ENCODE results near the gene OTOG.
A peak's percentile ranks its signal among the peaks of the same experiment; 100 is the strongest.

Gene OTOG

DNA sequence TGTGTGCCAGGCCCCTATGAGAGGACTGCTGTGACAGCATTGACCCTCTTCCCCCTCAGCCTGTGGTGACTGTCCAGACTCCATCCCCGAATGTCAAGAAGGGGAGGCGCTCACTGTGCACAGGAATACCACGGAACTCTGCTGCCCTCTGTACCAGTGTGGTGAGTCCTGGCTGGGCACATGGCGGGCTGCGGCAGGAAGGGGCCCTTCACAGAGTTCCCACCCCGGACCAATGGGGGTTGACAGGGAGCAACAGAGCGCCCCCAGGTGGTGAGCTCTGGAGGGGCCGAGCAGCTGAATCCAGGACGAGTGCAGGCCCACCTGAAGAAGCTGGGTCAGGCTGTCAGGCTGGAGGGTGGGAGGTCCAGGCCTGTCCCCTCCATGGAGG, 88.5 kb downstream of the OTOG start:
- TF ChIP-seq, protein P1, sequence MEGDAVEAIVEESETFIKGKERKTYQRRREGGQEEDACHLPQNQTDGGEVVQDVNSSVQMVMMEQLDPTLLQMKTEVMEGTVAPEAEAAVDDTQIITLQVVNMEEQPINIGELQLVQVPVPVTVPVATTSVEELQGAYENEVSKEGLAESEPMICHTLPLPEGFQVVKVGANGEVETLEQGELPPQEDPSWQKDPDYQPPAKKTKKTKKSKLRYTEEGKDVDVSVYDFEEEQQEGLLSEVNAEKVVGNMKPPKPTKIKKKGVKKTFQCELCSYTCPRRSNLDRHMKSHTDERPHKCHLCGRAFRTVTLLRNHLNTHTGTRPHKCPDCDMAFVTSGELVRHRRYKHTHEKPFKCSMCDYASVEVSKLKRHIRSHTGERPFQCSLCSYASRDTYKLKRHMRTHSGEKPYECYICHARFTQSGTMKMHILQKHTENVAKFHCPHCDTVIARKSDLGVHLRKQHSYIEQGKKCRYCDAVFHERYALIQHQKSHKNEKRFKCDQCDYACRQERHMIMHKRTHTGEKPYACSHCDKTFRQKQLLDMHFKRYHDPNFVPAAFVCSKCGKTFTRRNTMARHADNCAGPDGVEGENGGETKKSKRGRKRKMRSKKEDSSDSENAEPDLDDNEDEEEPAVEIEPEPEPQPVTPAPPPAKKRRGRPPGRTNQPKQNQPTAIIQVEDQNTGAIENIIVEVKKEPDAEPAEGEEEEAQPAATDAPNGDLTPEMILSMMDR (IDR thresholded peaks at IDR 0.05; ENCODE audit: borderline replicate concordance, control extremely low read depth, extremely low read depth, insufficient read depth, missing control alignments): peak; percentile 3
- in situ Hi-C loops (cut with MboI; ENCODE audit: low sequenced_read_pairs, unreplicated experiment): no loop called here
- DNase-seq (ENCODE audit: low spot score): peak; percentile 15

DNA sequence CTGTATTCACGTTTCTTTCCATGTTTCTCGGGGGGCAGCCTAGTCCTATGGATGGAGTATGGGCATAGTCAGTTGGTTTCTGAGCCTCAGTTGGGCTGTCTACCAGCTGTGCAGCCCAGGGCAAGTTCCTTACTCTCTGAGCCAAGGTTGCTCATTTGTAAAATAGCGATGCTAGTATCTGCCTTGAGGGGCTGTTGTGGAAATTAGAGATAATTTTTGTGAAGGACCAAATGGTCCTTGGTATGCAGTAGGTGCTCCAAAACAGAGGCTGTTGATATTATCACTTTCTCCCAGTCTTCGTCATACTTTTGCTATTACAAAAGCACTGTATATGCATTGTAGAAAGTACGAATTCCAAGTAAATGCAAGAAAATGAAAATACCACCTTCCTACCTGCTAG, 89.7 kb downstream of the OTOG start:
- DNase-seq (ENCODE audit: low spot score): no peak
- TF ChIP-seq, protein P1 (IDR thresholded peaks at IDR 0.05; ENCODE audit: borderline replicate concordance, control extremely low read depth, extremely low read depth, insufficient read depth, missing control alignments): no peak
- in situ Hi-C loops (cut with MboI; ENCODE audit: low sequenced_read_pairs, unreplicated experiment): no loop called here

DNA sequence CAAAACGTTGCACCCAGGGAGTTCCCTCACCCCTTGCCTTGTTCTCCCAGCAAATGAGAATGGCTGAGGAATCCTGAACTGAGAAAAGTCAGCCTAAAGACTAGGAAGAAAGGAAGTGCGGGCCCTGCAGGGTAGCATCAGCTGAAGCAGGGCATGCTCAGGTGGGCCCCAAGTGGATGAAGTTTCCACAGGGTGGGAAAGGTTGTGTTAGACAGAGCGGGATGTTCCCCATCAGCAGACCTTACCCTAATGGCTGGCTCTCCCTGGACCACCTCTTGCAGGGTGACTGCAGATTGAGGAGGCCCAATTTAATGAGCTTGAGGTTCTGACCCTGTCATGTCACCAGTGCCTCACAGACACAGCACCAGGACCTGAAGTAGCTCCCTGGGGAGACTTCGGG, 90.8 kb downstream of the OTOG start:
- TF ChIP-seq, protein P1 (IDR thresholded peaks at IDR 0.05; ENCODE audit: borderline replicate concordance, control extremely low read depth, extremely low read depth, insufficient read depth, missing control alignments): no peak
- in situ Hi-C loops (cut with MboI; ENCODE audit: low sequenced_read_pairs, unreplicated experiment): no loop called here
- peak; percentile 6 for DNase-seq (ENCODE audit: low spot score)

DNA sequence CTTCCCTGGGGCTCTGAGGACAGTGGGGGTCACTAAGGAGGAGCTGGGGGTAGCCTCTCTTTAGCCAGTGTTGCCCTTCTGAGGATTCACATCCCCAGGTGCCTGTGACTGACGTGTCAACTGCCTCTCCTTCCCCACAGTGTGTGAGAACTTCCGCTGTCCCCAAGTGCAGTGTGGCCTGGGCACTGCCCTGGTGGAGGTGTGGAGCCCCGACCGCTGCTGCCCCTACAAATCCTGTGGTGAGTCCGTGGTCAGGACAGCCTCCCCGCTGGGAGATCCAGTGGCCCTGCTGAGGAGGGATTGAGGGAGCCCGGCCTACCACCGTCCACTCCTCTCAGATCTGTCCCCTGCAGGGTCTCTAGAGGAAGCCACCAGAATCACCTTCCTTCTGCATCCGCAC, 91.3 kb downstream of the OTOG start:
- peak; percentile 10 for DNase-seq (ENCODE audit: low spot score)
- TF ChIP-seq, protein P1 (IDR thresholded peaks at IDR 0.05; ENCODE audit: borderline replicate concordance, control extremely low read depth, extremely low read depth, insufficient read depth, missing control alignments): no peak
- in situ Hi-C loops (cut with MboI; ENCODE audit: low sequenced_read_pairs, unreplicated experiment): no loop called here

DNA sequence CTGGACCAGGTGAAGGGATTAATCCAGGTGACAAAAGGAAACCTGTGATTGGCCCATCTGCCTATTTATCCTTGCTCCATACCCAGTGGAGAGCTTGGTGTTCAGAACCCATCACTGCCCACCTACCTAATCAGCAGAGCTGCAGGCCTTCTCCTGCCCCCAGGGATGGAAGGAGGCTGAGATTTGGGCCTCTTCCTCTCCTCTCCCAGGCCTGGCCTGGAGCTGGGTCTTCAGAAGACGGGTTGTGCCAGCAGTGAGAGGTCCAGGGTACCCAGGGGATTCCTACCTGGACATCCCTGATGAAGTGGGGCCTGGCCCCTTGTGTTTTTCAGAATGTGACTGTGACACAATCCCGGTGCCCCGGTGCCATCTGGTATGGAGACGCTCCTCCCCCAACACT, 92.0 kb downstream of the OTOG start:
- TF ChIP-seq, protein P1 (IDR thresholded peaks at IDR 0.05; ENCODE audit: borderline replicate concordance, control extremely low read depth, extremely low read depth, insufficient read depth, missing control alignments): no peak
- no peak for DNase-seq (ENCODE audit: low spot score)
- in situ Hi-C loops (cut with MboI; ENCODE audit: low sequenced_read_pairs, unreplicated experiment): no loop called here

DNA sequence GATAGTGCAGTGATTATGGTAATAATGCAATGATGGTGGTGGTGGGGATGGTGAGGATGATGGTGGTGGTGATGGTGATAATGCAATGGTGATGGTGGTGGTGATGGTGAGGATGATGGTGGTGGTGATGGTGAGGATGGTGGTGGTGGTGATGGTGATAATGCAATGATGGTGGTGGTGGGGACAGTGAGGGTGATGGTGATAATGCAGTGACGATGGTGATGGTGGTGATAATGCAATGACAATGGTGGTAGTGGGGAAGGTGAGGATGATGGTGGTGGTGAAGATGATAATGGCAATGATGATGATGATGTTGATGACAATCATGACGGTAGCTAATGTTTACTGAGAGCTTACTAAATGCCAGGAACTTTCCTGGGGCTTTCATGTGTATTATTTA, 92.7 kb downstream of the OTOG start:
- in situ Hi-C loops (cut with MboI; ENCODE audit: low sequenced_read_pairs, unreplicated experiment): no loop called here
- DNase-seq (ENCODE audit: low spot score): no peak
- TF ChIP-seq, protein P1 (IDR thresholded peaks at IDR 0.05; ENCODE audit: borderline replicate concordance, control extremely low read depth, extremely low read depth, insufficient read depth, missing control alignments): no peak
